ENCODE results near the gene CLTA.

- TF ChIP-seq CTCF (IDR thresholded peaks at IDR 0.05) (no peak), POLR2A (IDR thresholded peaks at IDR 0.05) (no peak)
Measured at GRCh38 chr9:36194326-36195000, 3.7 kb downstream of the CLTA start.
